K562 (cell line): ENCODE measurements around the gene VCAN. TPM values are rescaled to one million over a fixed set of nuclear protein-coding genes. Genes with fewer than 3 reads are reported as not detected.

ENCODE experiments used
- ATAC-seq: fragments of 200-7000 bp; cut with Tn5 transposase; 3 replicates; pipeline ENCODE4 v1.9.1; 2020; ENCODE audit warnings: moderate library complexity
- BruUV-seq: library from RNA; stranded (reverse); fragments of 400-500 nt; replicated peaks from 2 replicates; lab custom pipeline; 2021; lab: Mats Ljungman, UMichigan
- CTCF ChIA-PET: fragments of 300-600 bp; formaldehyde crosslinking; extraction: SDS; loops from one replicate; lab custom pipeline; 2021; ENCODE audit warnings: low intra/inter-chr PET ratio; lab: Yijun Ruan, JAX
- POLR2A ChIA-PET: fragments of 300-600, 350-650 bp; sonication (Branson Sonifier 250); formaldehyde crosslinking; extraction: SDS; loops from one replicate; lab custom pipeline; 2021; ENCODE audit warnings: antibody characterized with exemption, inconsistent platforms; lab: Yijun Ruan, JAX
- DNase-seq, 4 experiments: peaks; one replicate each; pipeline versions ENCODE4 v3.0.0 to v3.0.0-alpha.2; 2011 to 2018; ENCODE audit warnings: low spot score in 3 of 4, mixed read lengths in 3 of 4; ENCODE audit errors: extremely low read depth in 1 of 4
- FAIRE-seq: peaks from 2 replicates; lab custom pipeline; 2011; peaks lifted over from hg19 to GRCh38; lab: Jason Lieb, UNC
- H2AFZ ChIP-seq: 2 replicates; pipeline ENCODE4 v1.6.0; 2011; ENCODE audit warnings: low read depth, low read length, control low read depth, inconsistent platforms
- H3K27ac ChIP-seq: fragments of 200-600 bp; 3 replicates; pipeline ENCODE4 v1.8.0; 2011; ENCODE audit warnings: low read depth, mild to moderate bottlenecking, control low read depth, inconsistent platforms, low read length, moderate library complexity, mixed read lengths; ENCODE audit errors: extremely low read depth
- H3K27me3 ChIP-seq, 2 experiments: fragments of 300-600 bp in 1 of 2; 2 replicates in 1 of 2; 3 replicates in 1 of 2; pipeline versions ENCODE4 v1.6.0 to v1.8.0; 2011; ENCODE audit warnings: inconsistent platforms in 2 of 2, low read length in 2 of 2, mild to moderate bottlenecking in 1 of 2, mixed read lengths in 1 of 2, moderate library complexity in 1 of 2; ENCODE audit not compliant: control insufficient read depth in 2 of 2, insufficient read depth in 2 of 2
- H3K36me3 ChIP-seq: fragments of 300-600 bp; 3 replicates; pipeline ENCODE4 v1.8.0; 2011; ENCODE audit warnings: mild to moderate bottlenecking, low read length, inconsistent platforms; ENCODE audit not compliant: control insufficient read depth, insufficient read depth
- H3K4me1 ChIP-seq, 2 experiments: fragments of 200-600 bp in 1 of 2; replicated peaks in 1 of 2; 2 replicates in 1 of 2; 3 replicates in 1 of 2; pipeline versions ENCODE4 v1.5.1 to v1.8.0; 2011; ENCODE audit warnings: inconsistent platforms in 2 of 2, low read length in 2 of 2, mild to moderate bottlenecking in 1 of 2, mixed read lengths in 1 of 2, moderate library complexity in 1 of 2; ENCODE audit not compliant: control insufficient read depth in 2 of 2, insufficient read depth in 2 of 2
- H3K4me2 ChIP-seq: 2 replicates; pipeline ENCODE4 v1.6.1; 2011; ENCODE audit warnings: low read length, control low read depth, inconsistent platforms, mixed read lengths; ENCODE audit not compliant: insufficient read depth
- H3K4me3 ChIP-seq: fragments of 200-600 bp; sonication (generic), shearing (Covaris generic); 2 replicates; pipeline ENCODE4 v1.5.1; 2016; ENCODE audit warnings: control low read depth, inconsistent platforms
- H3K79me2 ChIP-seq: fragments of 200-600 bp; 3 replicates; pipeline ENCODE4 v1.8.0; 2011; ENCODE audit warnings: low read length, inconsistent platforms; ENCODE audit not compliant: control insufficient read depth, insufficient read depth
- H3K9ac ChIP-seq, 2 experiments: 2 replicates each; pipeline versions ENCODE4 v1.6.0 to v1.6.1; 2011; ENCODE audit warnings: low read depth in 2 of 2, low read length in 2 of 2, control low read depth in 1 of 2, inconsistent platforms in 1 of 2, mild to moderate bottlenecking in 1 of 2, mixed read lengths in 1 of 2; ENCODE audit not compliant: insufficient read depth in 1 of 2
- H3K9me1 ChIP-seq: one replicate; pipeline ENCODE4 v1.6.0; 2011; ENCODE audit warnings: inconsistent platforms, mild to moderate bottlenecking, low read length, moderate library complexity; ENCODE audit not compliant: control insufficient read depth, insufficient read depth
- H3K9me3 ChIP-seq: replicated peaks from 2 replicates; pipeline ENCODE4 v1.5.1; 2011; ENCODE audit warnings: low read depth, low read length, inconsistent platforms; ENCODE audit not compliant: control insufficient read depth, insufficient read depth
- H4K20me1 ChIP-seq: replicated peaks from 2 replicates; pipeline ENCODE4 v1.6.1; 2011; ENCODE audit warnings: low read length, inconsistent platforms, mixed read lengths; ENCODE audit not compliant: control insufficient read depth, insufficient read depth
- FIP1L1 ChIP-seq: fragments of 200-400 bp; formaldehyde crosslinking; IDR thresholded peaks from 2 replicates; pipeline ENCODE4 v1.6.1; 2018; ENCODE audit warnings: mild to moderate bottlenecking, low read depth, low read length; ENCODE audit not compliant: poor library complexity, severe bottlenecking
- MGA ChIP-seq: fragments of 450-650 bp; IDR thresholded peaks from 2 replicates; pipeline ENCODE4 v1.6.1; 2016; ENCODE audit warnings: mild to moderate bottlenecking, moderate library complexity
- RBM17 ChIP-seq: fragments of 200-400 bp; formaldehyde crosslinking; IDR thresholded peaks from 2 replicates; pipeline ENCODE4 v1.6.1; 2017; ENCODE audit warnings: low read depth, mild to moderate bottlenecking, low read length, borderline replicate concordance
- THRAP3 ChIP-seq: fragments of 450-650 bp; IDR thresholded peaks from 2 replicates; pipeline ENCODE4 v1.6.1; 2016; ENCODE audit warnings: mild to moderate bottlenecking, inconsistent platforms, borderline replicate concordance
- XRCC3 ChIP-seq: fragments of 450-650 bp; IDR thresholded peaks from 2 replicates; pipeline ENCODE4 v1.6.1; 2017; ENCODE audit warnings: mild to moderate bottlenecking, moderate library complexity
- ZNF668 ChIP-seq: fragments of 250-450 bp; sonication (Bioruptor Pico); IDR thresholded peaks from 2 replicates; pipeline ENCODE4 v1.8.0; 2022; ENCODE audit warnings: mild to moderate bottlenecking, inconsistent platforms
- WGBS: fragments of 100-300 bp; shearing (Covaris generic); methylation state at CpG from one replicate; pipeline ENCODE4 v1.1.6; 2016; ENCODE audit warnings: low coverage, mixed read lengths; ENCODE audit not compliant: insufficient coverage; ENCODE audit errors: missing lambda C conversion rate; 5-methylcytosine and 5-hydroxymethylcytosine counted together
- in situ Hi-C: fragments of 300-500 bp; cut with MboI; formaldehyde crosslinking; loops from 4 replicates; pipeline ENCODE4 v1.15.0; 2018; ENCODE audit warnings: inconsistent platforms, mixed read lengths
- intact Hi-C: fragments of 100-400 bp; cut with micrococcal nuclease; formaldehyde crosslinking; loops from 2 replicates; pipeline ENCODE4 v1.14.2; 2022
- polyA plus RNA-seq, 8 experiments: library from polyadenylated mRNA; depleted of rRNA in 4 of 8; stranded (reverse) in 5 of 8; unstranded in 3 of 8; fragments of >200 nt; fragmentation: Nextera tagmentation in 2 of 8; fragmentation: Illumina TruSeq in 1 of 8; extraction: Ambion mirVana in 2 of 8; extraction: Trizol in 1 of 8; gene quantifications; 2 replicates each; pipeline versions ENCODE4 v1.2.1 to v1.2.3, GENCODE V29; 2011 to 2014; ENCODE audit warnings: inconsistent platforms in 1 of 8, missing spikeins in 1 of 8
- total RNA-seq, 7 experiments: library from RNA; depleted of rRNA in 6 of 7; stranded (reverse); fragments of >200 nt in 6 of 7; fragmentation: Illumina TruSeq in 2 of 7; extraction: Trizol in 2 of 7; gene quantifications; 2 replicates each; pipeline versions ENCODE4 v1.2.1 to v1.2.3, GENCODE V29; 2011 to 2021; ENCODE audit warnings: low replicate concordance in 1 of 7
- TF ChIP-seq, protein P1 (sequence below): fragments of 450-650 bp; IDR thresholded peaks from 2 replicates; pipeline ENCODE4 v1.6.1; 2016
- TF ChIP-seq, protein P2 (sequence below): sonication (generic); formaldehyde crosslinking; IDR thresholded peaks from 2 replicates; pipeline ENCODE4 v1.8.1; 2023; ENCODE audit warnings: mild to moderate bottlenecking, missing genetic modification reagents

Gene VCAN
- total and polyA plus RNA-seq, 9 of the 15 experiments (the other 6 are each of a cell fraction or from before 2014, with no cell fraction given) = 0.01 to 0.33 (median 0.05) TPM

DNA sequence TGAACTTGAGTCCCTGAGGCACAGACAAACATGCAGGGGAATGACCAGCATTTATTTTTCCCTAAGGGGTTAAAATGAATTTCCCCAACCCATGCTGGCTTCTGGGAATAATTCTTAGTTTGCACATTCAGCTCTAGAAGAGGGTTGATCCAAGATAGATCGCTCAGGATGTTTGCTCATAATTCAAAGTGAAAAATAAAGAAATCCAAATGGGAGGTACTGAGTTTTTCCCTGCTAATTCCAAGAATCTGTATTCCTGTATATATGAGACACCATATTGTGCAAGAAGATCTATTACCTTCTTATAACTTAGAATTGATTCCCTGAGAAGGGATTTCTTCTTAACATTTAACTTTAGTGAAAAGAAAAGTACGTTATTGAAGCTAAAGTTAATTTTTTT, 96.2 kb downstream of the VCAN start (continued):
- TF ChIP-seq RBM17 (no peak), THRAP3 (no peak)

DNA sequence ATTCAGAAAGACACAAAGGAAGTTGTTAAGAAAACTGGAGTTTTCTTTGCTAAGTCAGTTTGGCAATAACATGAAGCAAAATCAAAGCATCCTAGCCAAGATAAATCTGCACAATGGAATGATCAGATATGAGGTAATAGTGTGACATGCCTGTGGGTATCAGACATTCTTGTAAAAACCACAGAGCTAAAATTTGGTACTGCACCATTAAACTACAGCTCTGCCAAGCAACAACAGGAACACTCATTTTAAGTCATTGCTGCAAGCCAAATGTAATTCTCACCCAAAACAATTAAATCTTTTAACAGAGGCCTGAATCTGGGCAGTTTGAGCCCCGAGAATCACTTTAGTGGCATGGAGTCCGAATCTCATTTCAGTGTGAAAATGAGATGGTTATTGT, 96.6 kb downstream of the VCAN start:
- Histone ChIP-seq H4K20me1 (no peaks in the 10 kb centered on the region), H3K36me3 (no peaks in the 10 kb centered on the region), H3K9me3 (no peaks in the 10 kb centered on the region), H3K9me1 (no peaks in the 10 kb centered on the region), H3K27ac (no peak overlapping the region), H3K4me3 (no peak overlapping the region), H3K9ac (no peak overlapping the region), H3K27me3 (no peaks in the 10 kb centered on the region; a peak in 1 of 5 replicates), H3K79me2 (no peaks in the 10 kb centered on the region), H3K4me2 (no peak overlapping the region), H2AFZ (no peak overlapping the region), H3K4me1 (no peaks in the 10 kb centered on the region)
- ATAC-seq (no peak), DNase-seq (no peak), FAIRE-seq (peak; percentile 32)
- CTCF ChIA-PET = interaction anchor here (0.6 kb wide), 1 partner anchor 13 kb away, joined by 5 read pairs; no protein-coding TSS in a partner anchor
- POLR2A ChIA-PET = interaction anchor here (0.6 kb wide), 1 partner anchor 95 kb away, joined by 3 read pairs; no protein-coding TSS in a partner anchor
- intact Hi-C loops = no loop called here
- no TSS peak for BruUV-seq
- 3% methylated on average over 2 of the region's 2 CpGs for WGBS
- in situ Hi-C loops = no loop called here
- no peak for TF ChIP-seq XRCC3
- no peak for TF ChIP-seq FIP1L1
- no peak for TF ChIP-seq MGA
- TF ChIP-seq, protein P1, sequence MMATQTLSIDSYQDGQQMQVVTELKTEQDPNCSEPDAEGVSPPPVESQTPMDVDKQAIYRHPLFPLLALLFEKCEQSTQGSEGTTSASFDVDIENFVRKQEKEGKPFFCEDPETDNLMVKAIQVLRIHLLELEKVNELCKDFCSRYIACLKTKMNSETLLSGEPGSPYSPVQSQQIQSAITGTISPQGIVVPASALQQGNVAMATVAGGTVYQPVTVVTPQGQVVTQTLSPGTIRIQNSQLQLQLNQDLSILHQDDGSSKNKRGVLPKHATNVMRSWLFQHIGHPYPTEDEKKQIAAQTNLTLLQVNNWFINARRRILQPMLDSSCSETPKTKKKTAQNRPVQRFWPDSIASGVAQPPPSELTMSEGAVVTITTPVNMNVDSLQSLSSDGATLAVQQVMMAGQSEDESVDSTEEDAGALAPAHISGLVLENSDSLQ = no peak
- no peak for TF ChIP-seq ZNF668 (CRISPR knock-in tag)
- TF ChIP-seq, protein P2, sequence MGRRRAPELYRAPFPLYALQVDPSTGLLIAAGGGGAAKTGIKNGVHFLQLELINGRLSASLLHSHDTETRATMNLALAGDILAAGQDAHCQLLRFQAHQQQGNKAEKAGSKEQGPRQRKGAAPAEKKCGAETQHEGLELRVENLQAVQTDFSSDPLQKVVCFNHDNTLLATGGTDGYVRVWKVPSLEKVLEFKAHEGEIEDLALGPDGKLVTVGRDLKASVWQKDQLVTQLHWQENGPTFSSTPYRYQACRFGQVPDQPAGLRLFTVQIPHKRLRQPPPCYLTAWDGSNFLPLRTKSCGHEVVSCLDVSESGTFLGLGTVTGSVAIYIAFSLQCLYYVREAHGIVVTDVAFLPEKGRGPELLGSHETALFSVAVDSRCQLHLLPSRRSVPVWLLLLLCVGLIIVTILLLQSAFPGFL = no peak
